GM18867 (cell line): ENCODE data around the gene CHAF1B.
"Not testable (repeated sequence)": the region's sequence is repeated elsewhere in the genome, so short reads cannot be mapped to it uniquely, and the experiment has no call there.

ENCODE experiments used
- ATAC-seq: cut with Tn5 transposase; IDR thresholded peaks from one replicate; pipeline ENCODE4 v1.9.1; 2021; ENCODE audit warnings: mild to moderate bottlenecking, moderate library complexity; ENCODE audit not compliant: unreplicated experiment

CHAF1B gene

DNA sequence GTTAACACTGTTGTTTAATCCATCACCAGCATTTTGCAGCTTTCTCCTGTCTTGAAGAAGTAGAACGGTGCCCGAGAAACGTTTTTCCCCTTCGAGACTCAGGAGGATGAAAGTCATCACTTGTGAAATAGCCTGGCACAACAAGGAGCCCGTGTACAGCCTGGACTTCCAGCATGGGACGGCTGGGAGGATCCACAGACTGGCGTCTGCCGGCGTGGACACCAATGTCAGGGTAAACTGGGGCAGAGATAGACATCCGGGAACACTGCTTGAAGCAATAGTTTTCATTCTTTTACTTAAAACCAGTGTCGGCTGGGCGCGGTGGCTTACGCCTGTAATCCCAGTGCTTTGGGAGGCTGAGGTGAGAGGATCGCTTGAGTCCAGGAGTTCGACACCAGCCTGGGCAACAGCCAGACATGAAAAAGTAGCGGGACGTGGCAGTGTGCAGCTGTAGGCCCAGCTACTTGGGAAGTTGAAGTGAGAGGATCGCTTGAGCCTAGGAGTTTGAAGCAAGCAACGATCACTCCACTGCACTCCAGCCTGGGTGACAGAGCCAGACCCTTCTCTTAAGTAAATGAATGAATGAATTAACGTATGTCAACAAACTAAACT lies 945 bp downstream of the CHAF1B start:
- ATAC-seq: no peak

GRCh38 chr21:36388096-36388495 lies 2.9 kb downstream of the CHAF1B start:
- ATAC-seq: no peak

GRCh38 chr21:36388835-36389234 lies 3.6 kb downstream of the CHAF1B start:
- ATAC-seq: peak; percentile 34

- not testable (repeated sequence) for ATAC-seq
Observed at GRCh38 chr21:36391649-36392048, 6.5 kb downstream of the CHAF1B start.

DNA sequence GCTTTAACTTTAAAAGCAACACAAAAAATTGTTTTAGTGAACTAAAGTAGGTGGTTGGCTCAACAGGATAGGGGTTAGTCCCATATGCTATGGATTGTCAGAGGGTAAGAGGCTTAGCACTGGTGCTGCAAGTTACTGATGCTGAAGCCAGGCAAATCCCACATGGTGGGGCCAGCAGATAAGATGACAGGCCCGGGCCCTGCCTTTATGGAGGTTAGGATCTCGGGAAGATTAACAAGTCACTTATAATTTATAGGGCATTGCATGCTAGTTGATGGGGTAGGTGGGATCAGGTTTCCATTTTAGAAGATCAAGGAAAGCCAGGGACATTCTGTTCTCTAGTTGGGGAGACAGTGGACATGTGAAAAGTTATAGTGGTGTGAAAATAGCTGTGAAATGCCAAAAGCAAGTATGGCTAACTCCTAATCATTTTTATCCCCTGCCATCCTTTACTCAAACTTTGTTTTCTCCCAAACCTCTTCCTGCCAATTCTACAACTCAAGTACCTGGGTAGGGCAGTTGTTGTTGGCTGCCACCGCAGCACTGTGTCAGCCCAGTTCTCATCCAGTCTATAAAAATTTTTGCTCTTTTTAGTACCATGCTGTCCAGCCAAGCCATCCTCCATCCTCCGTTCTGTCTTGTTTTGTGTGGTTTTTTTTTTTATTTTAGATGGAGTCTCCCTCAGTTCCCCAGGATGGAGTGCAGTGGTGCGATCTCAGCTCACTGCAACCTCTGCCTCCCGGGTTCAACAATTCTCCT lies 10.3 kb downstream of the CHAF1B start:
- ATAC-seq: no peak

GRCh38 chr21:36396325-36396724 lies 11.1 kb downstream of the CHAF1B start:
- ATAC-seq: no peak

- ATAC-seq: no peak
Observed at GRCh38 chr21:36396971-36397370, 11.8 kb downstream of the CHAF1B start.

DNA sequence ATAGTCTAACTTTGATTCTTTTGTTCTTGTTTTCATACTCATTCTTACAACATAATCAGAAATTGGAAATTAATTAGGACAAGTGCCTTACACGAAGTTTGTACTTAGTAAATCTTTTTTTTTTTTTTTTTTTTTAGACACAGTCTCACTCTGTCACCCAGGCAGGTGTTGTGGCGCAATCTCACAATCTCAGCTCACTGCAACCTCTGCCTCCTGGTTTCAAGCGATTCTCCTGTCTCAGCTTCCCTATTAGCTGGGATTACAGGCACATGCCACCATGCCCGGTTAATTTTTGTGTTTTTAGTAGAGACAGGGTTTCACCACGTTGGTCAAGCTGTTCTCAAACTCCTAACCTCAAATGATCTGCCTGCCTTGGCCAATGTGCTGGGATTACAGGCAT lies 12.4 kb downstream of the CHAF1B start:
- no peak for ATAC-seq

DNA sequence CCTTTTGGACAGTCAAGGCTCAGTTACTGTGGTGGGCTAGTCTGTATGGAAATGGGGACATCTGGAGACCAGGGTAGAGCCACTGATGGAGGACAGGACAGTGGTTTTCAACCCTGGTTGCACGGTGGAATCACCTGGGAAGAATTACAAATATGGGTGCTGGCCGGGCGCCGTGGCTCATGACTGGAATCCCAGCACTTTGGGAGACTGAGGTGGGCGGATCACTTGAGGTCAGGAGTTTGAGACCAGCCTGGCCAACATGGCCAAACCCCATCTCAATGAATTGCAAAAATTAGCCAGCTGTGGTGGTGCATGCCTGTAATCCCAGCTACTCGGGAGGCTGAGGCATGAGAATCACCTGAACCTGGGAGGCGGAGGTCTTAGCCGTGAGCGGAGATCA lies 14.5 kb downstream of the CHAF1B start:
- ATAC-seq: not testable (repeated sequence)

DNA sequence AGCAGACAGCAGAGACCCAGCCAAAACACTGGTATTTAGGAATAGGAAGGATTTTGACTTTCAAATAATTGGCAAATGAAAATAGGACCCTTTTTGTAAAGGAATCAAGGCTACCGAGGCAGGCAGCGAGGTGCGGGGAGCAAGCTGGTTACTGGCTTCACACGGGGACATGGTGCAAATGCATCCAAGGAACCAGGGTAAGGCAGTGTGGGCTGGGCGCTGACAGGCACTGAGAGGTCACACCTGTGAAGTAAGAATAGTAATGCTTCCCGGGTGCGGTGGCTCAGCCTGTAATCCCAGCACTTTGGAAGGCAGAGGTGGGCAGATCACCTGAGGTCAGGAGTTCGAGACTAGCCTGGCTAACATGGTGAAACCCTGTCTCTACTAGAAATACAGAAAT lies 15.5 kb downstream of the CHAF1B start:
- no peak for ATAC-seq

GRCh38 chr21:36402339-36402738 lies 17.1 kb downstream of the CHAF1B start:
- ATAC-seq: no peak

DNA sequence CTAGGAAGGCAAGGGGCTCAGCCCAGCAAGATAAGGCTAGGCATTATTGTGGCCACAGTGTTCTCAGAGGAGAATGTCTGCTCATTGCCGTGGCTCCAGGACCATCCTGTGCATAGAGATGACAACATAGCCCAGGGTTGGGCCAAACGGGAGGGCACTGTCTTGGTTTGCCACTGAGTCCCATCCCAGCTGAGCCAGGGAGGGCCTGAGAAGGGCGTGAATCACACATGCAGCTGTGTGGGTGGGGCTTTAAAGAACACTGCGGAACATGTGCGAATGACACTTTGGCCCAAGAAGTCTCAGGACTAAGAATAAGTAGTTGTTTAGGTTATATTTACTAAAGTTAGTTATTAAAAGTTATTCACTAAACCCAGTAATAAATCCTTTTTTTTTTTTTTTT lies 18.5 kb downstream of the CHAF1B start:
- ATAC-seq: no peak

GRCh38 chr21:36408568-36408967 lies 23.4 kb downstream of the CHAF1B start:
- no peak for ATAC-seq

DNA sequence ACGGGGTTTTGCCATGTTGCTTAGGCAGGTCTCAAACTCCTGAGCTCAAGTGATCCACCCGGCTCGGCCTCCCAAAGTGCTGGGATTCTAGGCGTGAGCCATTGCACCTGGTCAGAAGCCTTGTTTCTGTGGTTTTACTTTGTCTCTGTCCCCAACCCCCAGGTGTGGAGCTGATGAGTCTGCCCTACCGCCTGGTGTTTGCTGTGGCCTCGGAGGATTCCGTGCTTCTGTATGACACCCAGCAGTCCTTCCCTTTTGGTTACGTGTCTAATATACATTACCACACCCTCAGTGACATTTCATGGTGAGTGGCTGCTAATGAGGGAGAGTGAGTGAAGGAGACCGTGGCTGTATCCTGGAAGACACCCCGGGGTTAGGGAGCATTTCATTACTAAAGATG lies 26.1 kb downstream of the CHAF1B start:
- no peak for ATAC-seq

DNA sequence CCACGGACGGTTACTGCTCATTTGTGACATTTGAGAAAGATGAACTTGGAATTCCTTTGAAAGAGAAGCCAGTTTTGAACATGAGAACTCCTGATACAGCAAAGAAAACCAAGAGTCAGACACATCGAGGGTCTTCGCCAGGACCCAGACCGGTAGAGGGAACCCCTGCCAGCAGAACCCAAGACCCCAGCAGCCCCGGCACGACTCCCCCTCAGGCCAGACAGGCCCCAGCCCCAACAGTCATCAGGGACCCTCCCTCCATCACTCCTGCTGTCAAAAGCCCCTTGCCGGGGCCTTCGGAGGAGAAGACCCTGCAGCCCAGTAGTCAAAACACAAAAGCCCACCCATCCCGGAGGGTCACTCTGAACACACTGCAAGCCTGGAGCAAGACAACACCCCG lies 27.7 kb downstream of the CHAF1B start:
- ATAC-seq: no peak

GRCh38 chr21:36415375-36415774 lies 30.2 kb downstream of the CHAF1B start:
- no peak for ATAC-seq

DNA sequence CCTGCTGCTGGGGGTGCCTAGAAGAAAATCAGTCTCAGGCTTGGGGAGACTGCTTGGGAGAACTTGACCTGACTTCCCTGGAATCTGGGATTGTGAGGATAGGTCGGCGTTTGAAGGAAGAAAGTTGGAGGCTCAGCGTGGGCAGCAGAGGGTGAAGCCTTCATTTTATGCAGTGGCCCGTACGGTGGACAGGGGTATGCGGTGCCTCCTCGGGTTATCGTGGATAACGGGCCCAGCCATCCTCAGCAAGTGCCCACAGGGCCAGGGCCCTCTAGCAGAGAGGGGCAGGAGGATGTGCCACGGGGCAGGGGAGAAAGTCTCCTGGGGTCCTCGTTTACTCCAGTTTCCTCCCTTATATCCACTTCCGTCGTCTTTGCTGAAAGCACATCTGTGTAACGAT lies 34.0 kb downstream of the CHAF1B start:
- no peak for ATAC-seq

GRCh38 chr21:36419996-36420395 lies 34.8 kb downstream of the CHAF1B start:
- no peak for ATAC-seq

- no peak for ATAC-seq
Observed at GRCh38 chr21:36420571-36421339, 35.6 kb downstream of the CHAF1B start.

DNA sequence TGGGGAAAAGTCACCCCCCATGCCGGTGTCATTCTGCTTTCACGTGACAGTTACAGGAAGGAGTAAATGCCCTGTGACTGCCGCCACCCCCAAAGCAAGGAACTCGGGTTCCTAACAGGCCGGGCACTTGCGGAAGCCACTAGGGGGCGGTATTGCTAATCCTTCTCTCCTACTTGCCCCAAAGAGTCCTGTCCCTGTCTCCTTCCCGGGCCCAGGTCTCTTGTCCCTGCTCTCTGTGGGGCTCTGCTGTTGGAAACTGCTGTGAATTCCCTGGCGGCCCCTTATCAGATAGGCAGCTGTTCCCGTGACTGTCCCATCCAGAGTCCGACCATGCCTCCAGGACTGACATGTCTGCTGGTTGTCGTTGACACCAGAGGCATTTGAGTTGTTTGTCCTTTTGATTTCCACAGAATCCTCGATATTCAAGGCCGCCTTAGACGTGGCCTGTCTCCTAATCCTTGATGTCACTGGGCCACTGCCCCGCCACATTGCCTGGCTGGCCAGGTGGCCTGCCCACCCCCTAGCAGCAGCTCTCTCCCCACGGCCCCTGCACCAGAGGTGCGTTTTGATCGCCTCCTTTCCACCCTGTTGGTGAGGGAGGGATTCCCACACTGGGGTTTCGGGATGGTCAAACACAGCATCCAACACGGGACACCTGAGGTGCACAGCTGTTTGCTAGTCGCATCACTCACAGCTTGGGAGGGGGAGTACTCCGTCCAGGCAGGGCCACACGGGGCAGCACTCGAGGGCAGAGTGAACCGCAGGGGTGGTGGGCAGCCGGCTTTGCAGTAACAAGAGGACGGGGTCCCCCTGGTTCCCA lies 37.3 kb downstream of the CHAF1B start:
- no peak for ATAC-seq

GRCh38 chr21:36423771-36424433 lies 38.7 kb downstream of the CHAF1B start:
- no peak for ATAC-seq
